SK-N-SH (cell line): Measurements from ENCODE around the gene RFT1.

Experiments used
- MAX ChIP-seq: IDR thresholded peaks from 2 replicates; pipeline ENCODE4 v1.4.0; 2012; ENCODE audit warnings: low read depth
- RCOR1 ChIP-seq: fragments of 150-350 bp; IDR thresholded peaks from 2 replicates; pipeline ENCODE4 v1.6.1; 2017; ENCODE audit warnings: antibody characterized with exemption, low read length
- RFX5 ChIP-seq: IDR thresholded peaks from 2 replicates; pipeline ENCODE4 v1.6.1; 2012; ENCODE audit warnings: mild to moderate bottlenecking, improper control_type of control experiment, low read length

GRCh38 chr3:53104762-53105161 is 25.5 kb downstream of the RFT1 start:
- no peak for TF ChIP-seq RCOR1
- TF ChIP-seq RFX5 = no peak
- no peak for TF ChIP-seq MAX
